ENCODE measurements around the gene OR7G1. TPM values are rescaled to one million over a fixed set of nuclear protein-coding genes. Genes with fewer than 3 reads are reported as not detected.

The OR7G1 gene
- total RNA-seq, 1 donor from 2014 or later: not detected

DNA sequence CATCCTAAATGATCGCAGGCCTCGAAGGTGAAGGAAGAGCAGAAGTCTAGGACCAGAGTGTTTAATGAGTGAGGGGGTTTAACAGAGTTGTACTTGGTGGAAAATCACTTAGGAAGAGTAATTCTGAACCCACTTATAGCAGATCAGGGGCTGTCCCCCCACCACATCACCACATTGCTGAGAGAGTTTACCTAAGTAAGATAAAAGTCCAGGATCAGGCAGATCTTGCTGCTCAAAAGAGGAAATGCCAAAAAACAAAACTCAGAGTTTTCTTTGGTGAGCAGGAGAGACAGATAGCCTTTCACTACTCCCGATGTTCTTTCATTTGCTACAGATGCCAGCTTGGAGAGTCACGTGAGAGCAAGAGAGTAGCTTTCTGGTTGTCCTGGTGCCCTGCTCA lies 40.0 kb upstream of the OR7G1 start:
- Histone ChIP-seq H3K4me3 (no peak overlapping the region), H3K4me1 (no peaks in the 10 kb centered on the region), H3K36me3 (peaks cover 83% of the 10 kb centered on the region), H3K27ac (replicated peaks) (no peak overlapping the region), H3K27me3 (ENCODE audit: low read depth) (no peaks in the 10 kb centered on the region), H3K9me3 (replicated peaks) (peaks cover 54% of the 10 kb centered on the region)
- TF ChIP-seq, protein P1, sequence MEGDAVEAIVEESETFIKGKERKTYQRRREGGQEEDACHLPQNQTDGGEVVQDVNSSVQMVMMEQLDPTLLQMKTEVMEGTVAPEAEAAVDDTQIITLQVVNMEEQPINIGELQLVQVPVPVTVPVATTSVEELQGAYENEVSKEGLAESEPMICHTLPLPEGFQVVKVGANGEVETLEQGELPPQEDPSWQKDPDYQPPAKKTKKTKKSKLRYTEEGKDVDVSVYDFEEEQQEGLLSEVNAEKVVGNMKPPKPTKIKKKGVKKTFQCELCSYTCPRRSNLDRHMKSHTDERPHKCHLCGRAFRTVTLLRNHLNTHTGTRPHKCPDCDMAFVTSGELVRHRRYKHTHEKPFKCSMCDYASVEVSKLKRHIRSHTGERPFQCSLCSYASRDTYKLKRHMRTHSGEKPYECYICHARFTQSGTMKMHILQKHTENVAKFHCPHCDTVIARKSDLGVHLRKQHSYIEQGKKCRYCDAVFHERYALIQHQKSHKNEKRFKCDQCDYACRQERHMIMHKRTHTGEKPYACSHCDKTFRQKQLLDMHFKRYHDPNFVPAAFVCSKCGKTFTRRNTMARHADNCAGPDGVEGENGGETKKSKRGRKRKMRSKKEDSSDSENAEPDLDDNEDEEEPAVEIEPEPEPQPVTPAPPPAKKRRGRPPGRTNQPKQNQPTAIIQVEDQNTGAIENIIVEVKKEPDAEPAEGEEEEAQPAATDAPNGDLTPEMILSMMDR (IDR thresholded peaks at IDR 0.05; ENCODE audit: borderline replicate concordance): no peak
- no peak for DNase-seq
- intact Hi-C loops (cut with micrococcal nuclease): no loop called here

DNA sequence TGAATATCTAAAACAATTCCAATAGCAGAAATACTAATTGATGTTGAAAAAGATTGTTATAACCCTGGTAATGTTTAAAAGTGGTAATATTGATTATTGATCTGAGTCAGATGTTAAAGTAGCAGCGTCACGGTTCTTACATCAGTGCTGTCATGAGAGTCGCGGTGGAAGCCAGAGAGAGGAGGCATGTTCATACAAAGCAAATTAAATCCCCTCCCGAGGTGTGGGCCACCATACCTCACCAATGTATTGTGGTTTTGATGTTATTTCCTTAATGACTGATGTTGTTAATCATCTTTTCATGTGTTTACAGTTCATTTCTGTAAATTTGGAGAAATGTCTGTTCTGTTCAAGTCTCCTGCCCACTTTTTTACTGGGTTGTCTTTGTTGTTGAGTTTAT lies 35.8 kb upstream of the OR7G1 start:
- intact Hi-C loops (cut with micrococcal nuclease): no loop called here
- TF ChIP-seq, protein P1 (IDR thresholded peaks at IDR 0.05; ENCODE audit: borderline replicate concordance): no peak
- H3K36me3 ChIP-seq: peaks cover 48% of the 10 kb centered on the region

GRCh38 chr19:9150650-9151049 lies 35.1 kb upstream of the OR7G1 start:
- intact Hi-C loops (cut with micrococcal nuclease): no loop called here

More for the DNA sequence above, 35.8 kb upstream of the OR7G1 start:
- no peaks in the 10 kb centered on the region for H3K27me3 ChIP-seq (ENCODE audit: low read depth)
- H3K27ac ChIP-seq (replicated peaks): no peak overlapping the region
- H3K4me3 ChIP-seq: no peak overlapping the region
- H3K4me1 ChIP-seq: peaks cover 26% of the 10 kb centered on the region
- H3K9me3 ChIP-seq (replicated peaks): peaks cover 42% of the 10 kb centered on the region
- DNase-seq: no peak

GRCh38 chr19:9149997-9150396 lies 34.4 kb upstream of the OR7G1 start:
- Histone ChIP-seq H3K4me3 (no peak overlapping the region), H3K36me3 (peaks cover 40% of the 10 kb centered on the region), H3K4me1 (peaks cover 26% of the 10 kb centered on the region), H3K27ac (replicated peaks) (no peak overlapping the region), H3K27me3 (ENCODE audit: low read depth) (no peaks in the 10 kb centered on the region), H3K9me3 (replicated peaks) (peaks cover 41% of the 10 kb centered on the region)
- no peak for DNase-seq
- intact Hi-C loops (cut with micrococcal nuclease): no loop called here
- TF ChIP-seq, protein P1 (IDR thresholded peaks at IDR 0.05; ENCODE audit: borderline replicate concordance): no peak

More at GRCh38 chr19:9150650-9151049, 35.1 kb upstream of the OR7G1 start:
- TF ChIP-seq, protein P1 (IDR thresholded peaks at IDR 0.05; ENCODE audit: borderline replicate concordance): no peak
- peaks cover 26% of the 10 kb centered on the region for H3K4me1 ChIP-seq
- no peaks in the 10 kb centered on the region for H3K27me3 ChIP-seq (ENCODE audit: low read depth)
- no peak overlapping the region for H3K27ac ChIP-seq (replicated peaks)
- DNase-seq: no peak
- no peak overlapping the region for H3K4me3 ChIP-seq
- H3K9me3 ChIP-seq (replicated peaks): peaks cover 41% of the 10 kb centered on the region
- H3K36me3 ChIP-seq: peaks cover 41% of the 10 kb centered on the region

GRCh38 chr19:9148697-9149096 lies 33.1 kb upstream of the OR7G1 start:
- Histone ChIP-seq H3K4me1 (peaks cover 26% of the 10 kb centered on the region), H3K4me3 (no peak overlapping the region), H3K27me3 (ENCODE audit: low read depth) (no peaks in the 10 kb centered on the region), H3K36me3 (peaks cover 38% of the 10 kb centered on the region), H3K9me3 (replicated peaks) (peaks cover 40% of the 10 kb centered on the region), H3K27ac (replicated peaks) (no peak overlapping the region)
- no peak for DNase-seq
- TF ChIP-seq, protein P1 (IDR thresholded peaks at IDR 0.05; ENCODE audit: borderline replicate concordance): no peak
- intact Hi-C loops (cut with micrococcal nuclease): no loop called here
